ENCODE data around the gene HYLS1.

Gene HYLS1

DNA sequence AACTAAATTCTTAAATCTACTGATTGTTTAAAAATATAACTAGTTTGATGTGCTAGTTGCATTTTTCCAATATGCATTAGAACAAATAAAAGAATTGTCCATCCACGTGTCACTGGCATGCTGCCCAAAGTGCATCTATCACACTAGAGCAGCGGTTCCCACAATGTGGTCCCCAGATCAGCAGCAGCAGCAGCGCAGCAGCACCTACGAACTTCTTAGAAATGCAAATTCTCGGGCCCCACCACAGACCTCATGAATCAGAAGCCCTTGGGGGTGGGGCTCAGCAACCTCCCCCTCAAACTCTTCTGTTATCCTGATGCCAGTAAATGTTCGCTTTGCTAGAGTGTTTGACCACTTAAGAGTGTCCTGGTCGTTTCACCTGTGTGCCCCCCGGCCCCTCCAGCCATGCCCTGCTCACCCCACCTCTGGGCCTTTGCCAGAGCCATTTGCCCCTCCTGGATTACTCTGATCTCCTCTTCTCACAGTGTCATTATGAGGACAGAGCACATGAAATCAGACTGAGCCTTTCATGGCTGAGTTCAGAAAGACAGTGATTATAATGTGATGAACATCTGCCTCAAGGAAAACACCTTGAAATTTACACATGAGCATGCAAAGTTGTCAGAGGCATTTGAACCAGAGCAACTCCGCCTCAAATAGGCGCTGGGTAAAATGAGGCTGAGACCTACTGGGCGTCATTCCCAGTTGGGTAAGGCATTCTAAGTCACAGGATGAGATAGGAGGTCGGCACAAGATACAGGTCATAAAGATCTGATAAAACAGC, 45.8 kb downstream of the HYLS1 start:
- no peak for DNase-seq (ENCODE audit: low read depth)

DNA sequence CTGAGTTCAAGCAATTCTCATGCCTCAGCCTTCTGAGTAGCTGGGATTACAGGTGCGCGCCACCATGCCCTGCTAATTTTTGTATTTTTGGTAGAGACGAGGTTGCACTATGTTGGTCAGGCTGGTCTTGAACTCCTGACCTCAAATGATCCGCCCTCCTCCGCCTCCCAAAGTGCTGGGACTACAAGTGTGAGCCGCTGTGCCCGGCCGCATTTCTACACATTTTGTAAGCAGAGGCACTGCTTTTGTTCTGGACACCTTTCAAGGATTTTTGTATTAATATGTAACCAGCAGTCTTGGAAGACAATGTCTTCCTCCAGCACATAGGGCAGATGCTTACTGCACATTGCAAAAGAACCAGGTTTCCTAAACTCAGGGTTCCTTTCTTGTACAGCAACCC, 47.0 kb downstream of the HYLS1 start:
- DNase-seq (ENCODE audit: low read depth) = no peak

DNA sequence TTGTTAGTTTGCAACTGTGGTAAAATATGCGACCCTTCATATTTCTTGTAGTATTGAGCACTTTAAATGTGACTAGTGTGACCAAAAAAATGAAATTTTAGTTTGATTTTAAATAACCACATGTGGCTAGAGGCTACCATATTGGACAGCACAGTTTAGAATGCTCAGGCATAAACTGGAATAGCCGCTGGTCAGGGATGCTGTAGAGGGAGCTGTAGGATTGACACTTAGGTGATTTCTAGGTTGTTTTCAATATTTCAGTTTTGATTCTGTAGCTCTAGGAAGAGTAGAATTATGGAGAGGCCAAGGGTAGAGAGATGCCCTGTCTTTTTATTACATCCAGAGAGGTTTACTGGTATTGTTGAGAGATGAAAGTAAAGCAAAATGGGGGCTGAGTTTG, 47.6 kb downstream of the HYLS1 start:
- no peak for DNase-seq (ENCODE audit: low read depth)

DNA sequence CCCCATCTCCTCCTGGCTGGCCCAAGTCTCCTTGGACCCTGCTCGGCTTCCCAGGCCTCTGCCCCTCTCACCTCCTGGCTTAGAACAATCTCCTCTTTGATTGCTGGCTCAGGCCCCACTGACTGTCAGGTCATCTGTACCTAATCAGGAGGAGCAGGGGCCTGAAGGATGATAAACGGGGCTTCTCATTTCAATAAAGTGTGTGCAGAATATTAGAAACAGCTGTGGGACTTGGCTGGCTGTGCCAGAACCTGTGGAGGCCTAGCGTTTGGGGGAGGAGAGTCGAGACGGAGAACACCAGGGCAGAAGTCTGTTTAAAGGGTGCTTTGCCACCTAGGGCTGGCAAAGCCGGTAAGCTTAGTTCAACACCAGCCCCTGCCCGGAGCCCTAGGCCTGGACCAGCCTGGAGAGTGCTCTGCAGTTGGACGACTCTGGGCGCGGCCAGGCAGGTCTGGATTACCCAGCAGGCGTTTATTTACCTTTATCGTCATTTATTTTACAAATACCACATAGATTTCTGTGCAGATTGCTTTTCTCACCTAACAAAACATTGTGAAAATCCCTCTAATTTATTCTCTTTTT, 48.2 kb downstream of the HYLS1 start:
- no peak for DNase-seq (ENCODE audit: low read depth)

DNA sequence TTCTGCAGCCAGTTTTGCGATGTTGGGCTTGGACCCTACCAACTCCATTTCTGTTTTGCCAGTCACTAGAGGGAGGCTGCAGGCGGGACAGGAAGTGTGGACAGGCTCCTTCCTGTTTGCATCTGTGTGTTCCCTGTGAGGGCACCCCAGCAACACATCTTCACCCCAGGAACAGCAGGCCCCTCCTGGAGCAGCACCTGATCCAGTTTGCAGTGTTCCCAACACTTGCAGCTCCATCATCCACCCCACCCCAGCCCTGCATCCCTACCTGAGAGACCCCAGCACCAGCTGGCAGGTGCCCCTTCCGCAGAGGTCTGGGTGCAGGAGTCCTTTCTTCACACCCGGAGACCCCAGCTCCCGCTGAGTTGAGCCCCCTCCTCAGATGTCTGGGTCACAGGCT, 51.0 kb downstream of the HYLS1 start:
- no peak for DNase-seq (ENCODE audit: low read depth)

DNA sequence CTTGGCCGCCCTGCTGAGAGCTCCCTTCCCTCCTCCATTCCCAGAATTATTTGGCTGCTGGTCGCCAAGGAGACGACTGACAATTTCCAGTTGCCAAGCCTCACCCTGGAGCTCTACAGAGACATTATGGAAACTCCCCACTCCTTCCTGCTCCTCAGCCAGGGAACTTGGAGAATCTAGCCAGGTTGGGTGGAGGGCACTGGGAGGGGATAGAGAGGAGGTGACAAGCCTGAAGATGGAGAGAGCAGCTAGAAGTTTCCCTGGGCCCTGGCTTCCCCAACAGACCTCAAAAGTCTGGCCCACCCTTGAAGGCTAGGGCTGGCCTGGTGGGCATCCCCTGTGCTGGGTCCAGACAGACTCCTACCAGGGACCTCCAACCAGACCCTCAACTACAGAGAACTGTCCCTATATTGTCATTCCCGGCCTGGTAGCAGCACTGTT, 51.6 kb downstream of the HYLS1 start:
- no peak for DNase-seq (ENCODE audit: low read depth)

DNA sequence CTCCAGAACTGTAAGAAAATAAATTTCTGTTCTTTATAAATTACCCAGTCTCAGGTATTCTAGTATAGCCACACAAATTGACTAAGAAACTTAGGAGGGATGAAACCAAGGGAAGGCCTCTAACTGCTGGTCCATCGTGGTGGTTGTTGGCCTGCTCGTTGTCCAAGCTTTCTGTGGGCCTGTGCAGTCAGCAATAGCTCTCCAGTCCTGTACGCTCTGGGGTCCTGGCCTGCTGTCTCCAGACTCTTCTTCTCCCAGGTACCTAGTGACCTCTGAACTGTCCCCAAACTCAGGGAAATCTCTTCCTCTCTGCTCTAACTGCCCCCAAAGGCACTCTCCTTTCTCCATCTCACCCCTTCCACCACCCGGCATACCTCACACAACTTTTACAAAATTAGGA, 52.7 kb downstream of the HYLS1 start:
- no peak for DNase-seq (ENCODE audit: low read depth)

DNA sequence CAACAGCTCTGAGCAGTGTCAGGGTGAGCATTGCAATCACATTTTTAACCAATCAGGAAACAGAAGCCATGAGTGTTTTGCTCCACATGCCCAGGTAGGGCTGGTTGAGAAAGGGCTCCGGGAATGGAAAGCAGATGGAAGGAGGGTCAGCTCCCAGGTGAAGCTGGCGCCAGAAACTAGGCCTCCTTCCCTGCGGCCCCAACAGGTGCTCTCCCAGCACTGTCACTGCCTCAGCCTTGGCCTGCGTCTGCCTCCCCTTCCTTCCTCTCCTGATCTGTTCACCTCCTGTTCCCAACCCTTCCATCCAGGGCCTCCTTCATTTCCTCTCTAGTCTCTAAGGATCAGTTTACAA, 53.8 kb downstream of the HYLS1 start:
- no peak for DNase-seq (ENCODE audit: low read depth)

DNA sequence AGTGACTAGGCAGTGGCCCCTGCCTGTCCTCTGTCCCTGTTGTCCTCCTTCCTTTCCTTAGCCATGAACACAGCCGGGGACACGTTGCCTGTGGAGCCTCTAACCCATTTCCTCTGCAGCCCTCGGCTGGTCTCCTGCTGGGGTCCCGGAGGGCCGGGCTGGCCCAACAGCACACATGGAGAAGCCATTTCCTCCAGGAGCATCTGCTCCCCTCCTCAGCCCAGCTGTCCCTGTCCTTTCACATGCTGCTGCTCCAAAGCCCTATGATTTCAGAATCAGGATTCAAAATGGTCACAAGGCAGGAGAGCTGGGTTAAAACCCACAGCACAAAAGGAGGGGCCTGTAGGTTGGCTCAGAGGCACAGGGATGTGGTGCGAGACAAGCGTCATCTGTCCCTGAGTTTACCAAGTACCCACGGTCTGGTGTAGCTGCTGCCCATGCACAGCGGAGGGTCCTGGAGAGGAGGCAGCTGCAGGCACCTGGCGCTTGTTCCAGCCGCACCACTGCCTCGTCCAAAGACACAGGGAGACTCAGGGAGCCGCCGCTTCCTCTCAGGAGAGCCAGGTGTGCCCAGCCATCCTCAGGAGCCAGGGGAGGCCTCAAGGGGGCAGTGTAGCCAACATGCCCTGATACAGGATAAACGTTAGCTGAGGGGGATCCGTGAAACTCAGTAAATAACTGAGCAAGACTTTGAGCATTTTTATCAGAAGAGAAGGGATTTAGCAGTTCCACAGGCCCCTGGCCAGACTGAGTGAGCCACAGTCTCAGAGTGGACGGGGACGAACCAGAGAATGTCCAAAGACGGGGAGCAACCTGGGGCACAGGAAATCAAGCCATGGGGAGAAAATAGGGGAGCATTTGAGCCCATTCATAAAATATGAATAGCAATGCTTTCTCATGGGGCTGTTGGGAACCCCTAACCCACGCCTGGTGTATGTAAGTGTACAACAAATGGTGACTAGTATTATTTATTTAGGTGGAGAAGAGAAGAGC, 54.4 kb downstream of the HYLS1 start:
- no peak for DNase-seq (ENCODE audit: low read depth)

DNA sequence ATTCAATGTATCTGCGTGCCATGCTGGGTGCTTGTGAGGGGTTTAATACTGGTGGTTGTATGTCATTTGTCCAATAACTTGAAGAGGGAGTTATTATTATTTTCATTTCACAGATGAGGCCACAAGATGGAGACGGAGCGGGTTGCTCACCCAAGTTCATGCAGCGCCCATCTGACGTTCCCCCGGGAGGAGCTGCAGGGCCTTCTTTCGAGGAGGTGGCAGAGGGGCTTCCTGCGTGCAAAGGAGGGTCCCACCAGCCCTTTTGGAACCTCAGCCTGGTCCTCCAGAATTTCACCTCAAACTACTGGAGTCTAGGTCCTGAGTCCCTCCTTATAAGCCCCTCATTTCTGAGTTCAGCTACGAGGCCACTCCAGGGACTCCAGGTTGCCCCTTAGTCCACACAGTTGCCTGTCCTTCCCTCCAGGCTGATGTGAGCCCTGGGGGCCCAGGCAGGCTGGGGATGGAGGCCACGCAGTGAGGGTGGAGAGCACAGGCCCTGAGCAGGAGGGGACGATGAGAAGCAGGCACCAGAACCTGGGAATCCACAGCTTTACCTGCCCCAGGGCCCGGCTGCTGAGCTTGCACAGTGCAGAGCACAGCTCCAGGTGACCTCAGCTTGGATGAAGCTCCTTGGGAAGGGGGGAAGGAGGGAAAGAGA, 55.4 kb downstream of the HYLS1 start:
- no peak for DNase-seq (ENCODE audit: low read depth)

DNA sequence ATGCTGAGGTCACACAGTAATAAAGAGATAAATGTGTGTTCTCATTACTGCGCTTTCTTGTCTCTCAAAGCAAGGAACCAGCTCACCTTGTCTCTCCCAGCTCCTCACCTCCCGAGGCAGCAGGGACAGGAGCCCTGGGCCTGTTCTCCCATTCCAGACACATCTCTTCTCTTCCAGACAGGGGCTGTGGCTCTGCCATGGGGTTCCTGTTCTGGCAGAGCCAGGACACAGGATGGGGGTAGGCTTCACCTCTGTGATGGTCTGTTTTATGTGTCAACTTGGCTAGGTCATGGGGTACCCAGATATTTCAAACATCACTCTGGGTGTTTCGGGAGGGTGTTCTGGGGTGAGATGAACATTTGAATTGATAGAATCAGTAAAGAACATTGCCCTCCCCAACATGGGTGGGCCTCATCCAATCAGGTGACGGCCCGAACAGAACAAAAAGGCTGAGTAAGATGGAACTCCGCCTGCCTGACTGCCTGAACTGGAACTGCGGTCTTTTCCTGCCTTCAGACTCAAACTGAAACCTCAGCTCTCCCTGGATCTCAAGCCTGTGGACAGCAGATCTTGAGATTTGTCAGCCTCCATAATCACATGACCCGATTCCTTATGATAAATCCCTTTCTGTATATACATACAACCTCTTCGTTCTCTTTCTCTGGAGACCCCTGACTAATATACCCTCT, 56.3 kb downstream of the HYLS1 start:
- DNase-seq (ENCODE audit: low read depth) = no peak

DNA sequence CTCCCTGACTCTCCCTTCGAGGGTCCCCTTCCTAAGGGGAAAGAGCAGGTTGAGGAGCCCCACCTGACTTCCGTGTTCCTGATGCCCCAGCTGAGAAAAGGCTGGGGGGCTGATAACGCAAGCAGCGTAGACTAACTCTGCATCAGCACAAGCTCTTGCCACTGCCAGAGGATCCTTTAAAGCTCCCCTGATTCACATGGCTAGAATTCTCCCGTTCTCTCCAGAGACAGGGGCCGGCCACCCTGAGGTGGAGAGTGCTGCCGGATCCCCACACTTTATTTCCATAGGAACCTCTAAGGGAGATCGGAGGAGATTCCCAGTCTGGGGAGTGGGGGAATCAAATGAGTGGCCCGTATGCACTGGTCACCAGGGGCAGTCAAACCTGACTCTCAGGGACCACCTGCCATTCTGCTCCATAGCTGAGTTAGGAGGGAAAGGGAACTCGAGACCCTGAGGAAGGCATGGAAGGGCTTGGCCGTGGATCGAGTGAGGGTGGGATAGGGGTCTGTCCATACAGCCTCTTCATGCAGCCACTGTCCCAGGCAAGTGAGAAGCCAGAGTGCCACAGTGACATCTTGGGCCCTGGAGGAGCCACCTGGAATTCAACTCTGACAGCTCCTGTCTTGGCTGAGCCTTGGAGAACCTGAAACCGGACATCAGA, 57.0 kb downstream of the HYLS1 start:
- DNase-seq (ENCODE audit: low read depth) = no peak

DNA sequence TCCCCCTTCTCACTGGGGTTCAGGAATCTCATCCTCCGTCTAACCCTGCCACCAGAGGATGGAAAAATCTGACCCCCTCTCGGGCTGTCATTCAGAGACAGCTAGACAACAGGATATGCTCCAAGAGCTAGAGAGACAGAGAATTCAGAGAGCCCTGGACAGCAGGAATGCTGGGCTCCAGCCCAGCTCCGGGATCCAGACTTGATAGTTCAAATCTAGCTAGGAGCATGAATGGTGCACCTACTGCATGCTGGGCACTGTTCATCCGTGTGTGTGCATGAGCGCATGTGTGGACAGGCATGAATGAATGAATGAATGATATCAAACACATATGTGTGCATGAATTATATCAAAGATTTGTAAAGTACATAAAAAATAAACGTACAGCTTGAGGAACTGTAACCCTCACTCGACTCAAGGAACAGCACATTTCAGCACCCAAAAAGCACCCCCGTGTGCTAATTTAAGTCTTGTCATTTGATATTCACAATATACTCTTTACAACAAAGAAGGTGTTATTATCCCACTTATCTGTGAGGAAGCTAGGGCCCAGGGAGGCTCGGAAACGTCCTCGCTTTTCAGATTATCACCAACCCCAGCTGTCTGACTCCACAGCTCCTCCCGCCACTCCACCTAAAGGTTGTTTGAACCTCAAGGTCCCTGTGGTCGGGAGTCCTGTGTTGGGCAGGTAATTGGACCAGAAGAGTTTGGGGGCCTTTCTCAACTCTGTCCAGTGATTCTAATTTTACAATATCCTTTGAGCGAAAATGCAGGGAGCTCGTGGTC, 57.7 kb downstream of the HYLS1 start:
- no peak for DNase-seq (ENCODE audit: low read depth)

DNA sequence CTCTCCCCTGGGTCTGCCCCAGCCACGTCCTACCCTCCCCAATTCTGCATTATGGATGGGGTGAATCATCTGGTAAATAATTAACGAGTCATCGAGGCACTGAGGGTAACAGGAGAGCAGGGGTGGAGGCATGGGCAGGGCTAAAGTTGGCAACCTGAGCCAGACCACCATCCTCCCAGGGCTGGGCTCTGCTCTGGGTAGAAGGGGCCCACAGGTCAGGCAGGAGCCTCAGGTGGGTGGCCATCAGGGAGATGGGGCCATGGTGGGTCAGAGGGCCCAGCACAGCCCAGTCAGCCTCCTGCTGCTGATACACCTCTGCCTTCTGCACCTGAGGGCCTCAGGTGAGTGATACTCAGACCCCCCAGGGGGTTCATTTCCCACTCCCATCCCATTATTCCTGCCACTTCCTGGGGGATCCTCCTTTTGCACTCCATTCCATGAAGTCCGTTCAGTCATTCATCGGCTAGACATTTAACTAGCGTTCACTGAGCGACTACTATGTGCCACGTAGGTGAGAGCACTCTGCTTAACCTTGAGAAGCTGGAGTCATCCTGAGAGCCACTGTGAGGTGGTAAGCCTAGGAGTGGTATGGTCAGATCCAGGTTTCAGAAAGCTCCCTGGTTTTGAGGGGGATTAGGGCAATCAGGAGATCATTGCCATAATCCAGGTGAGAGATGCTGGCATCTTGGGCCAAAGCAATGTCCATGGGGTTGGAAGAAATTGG, 58.5 kb downstream of the HYLS1 start, which contains the start of gene VSIG10L2:
TSS of gene VSIG10L2 (plus strand) at position 248 of the 724 bp plus-strand sequence. CDS start at position 260, 12 bp downstream.
- DNase-seq (ENCODE audit: low read depth) = no peak

DNA sequence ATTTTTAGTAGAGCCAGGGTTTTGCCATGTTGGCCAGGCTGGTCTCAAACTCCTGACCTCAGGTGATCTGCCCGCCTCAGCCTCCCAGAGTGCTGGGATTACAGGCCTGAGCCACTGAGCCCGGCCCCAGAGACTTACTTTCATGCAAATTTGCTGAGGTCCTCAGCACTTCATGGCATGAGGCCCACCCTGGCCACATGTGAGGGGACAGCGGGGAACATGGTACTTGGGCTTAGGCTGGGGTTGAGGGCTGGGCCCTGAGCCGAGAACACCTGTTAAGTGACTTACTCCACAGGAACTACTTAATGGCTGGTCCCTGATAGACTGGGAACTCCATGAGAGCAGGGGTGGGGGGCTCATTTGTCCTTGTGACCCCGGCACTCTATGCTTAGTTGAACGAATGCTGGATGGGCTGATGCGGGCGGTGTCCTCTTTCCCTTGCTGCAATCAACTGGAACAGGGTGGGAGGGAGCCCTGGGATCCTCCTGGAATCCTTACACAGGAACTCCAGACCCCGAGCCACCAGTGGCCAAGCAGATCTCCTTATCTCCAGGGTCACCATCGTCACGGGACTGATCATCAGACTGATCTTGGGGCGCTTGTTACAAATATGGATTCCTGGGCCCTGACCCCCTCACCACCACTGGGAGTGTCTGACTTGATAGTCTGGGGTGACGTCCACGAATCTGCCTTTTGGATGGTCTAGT, 59.4 kb downstream of the HYLS1 start:
- no peak for DNase-seq (ENCODE audit: low read depth)

DNA sequence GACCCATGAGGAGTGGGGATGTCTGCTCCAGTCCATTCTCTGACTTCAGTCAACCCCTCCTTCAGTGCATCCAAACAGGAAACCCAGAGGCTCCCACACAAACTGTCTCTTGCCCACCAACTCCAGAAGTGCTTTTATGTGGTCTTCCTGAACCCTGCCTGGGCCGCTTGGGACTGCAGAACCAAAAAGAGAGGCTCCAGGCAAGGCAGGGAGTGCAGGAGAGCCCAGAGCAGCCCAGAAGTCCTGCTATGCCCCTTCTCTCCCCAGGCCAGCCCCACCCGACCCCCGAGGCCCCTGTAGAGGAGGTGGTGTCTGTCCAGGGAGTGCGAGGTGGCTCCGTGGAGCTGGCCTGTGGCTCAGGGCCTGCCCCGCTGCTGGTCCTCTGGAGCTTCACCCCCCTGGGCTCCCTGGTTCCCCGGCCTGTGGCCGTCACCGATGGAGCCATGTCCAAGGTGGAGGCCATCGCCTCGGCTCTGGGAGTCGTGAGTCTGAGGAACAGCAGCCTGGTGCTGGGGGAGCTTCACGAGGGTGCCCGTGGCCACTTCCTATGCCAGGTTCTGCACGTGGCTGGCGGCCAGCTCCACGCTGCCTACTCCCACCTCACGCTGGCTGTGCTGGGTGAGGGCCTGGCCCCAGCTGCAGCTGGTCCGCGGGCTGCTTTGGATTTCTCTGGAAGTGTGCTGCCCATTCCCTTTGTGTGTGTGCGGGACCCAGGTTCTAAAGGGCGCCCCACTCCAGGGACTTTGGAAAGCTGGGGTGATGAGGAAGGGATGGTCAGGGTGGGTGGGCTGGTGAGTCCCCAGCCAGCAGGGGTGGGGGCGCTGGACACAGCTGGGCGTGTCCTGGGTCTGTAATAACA, 60.2 kb downstream of the HYLS1 start:
- DNase-seq (ENCODE audit: low read depth) = no peak

DNA sequence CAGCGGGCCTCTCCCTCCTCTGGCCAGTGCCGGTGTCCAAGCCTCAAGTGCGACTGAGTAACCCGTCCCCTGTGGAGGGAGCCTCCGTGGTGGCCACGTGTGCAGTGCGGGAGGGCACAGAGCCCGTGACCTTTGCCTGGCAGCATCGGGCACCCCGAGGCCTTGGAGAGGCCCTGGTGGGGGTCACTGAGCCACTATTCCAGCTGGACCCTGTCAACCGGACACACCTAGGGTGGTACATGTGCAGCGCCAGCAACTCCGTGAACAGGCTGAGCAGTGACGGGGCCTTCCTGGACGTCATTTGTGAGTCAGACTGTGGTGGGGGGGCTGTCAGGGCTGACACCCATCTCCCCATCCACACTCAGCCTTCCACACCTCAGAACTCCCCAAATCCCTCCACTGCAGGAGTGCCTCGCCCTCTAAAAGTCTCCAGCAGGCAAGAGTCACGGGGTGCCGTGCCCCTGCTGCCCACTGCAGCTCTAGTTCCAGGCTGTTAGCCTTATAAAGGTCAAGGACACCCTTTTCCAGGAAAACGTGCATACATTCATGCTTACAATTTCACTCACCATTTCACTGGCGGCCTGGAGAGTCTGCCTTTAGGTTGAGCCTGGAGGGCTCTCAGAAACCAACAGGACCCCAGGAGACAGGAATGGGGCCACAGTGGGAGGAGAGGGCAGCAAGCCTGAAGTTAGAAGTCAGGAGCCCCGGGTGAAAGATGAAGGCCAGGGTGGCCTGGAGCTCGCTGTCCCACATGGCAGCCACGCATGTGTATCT, 61.0 kb downstream of the HYLS1 start:
- DNase-seq (ENCODE audit: low read depth) = no peak
